ENCODE data around the gene HIVEP3.

DNA sequence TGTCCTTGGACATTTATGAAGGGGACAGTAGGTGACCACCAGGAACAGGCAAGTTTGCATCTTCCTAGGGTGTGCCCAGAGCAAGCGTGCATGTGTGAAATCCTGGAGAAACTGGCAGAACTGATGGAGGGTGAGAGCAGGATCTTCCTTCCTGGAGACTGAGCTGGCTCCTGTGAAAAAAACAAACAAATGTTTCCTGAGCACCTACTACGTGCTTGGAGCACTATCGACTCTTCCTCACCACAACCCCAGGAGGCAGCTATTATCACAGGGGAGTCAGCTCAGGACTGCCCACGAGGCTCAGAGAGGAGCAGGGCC is 432.7 kb downstream of the HIVEP3 start:
- TF ChIP-seq CTCF (IDR thresholded peaks at IDR 0.05) (no peak), POLR2A (IDR thresholded peaks at IDR 0.05) (no peak)

Data from heart left ventricle (tissue), 13 donors.